GM12878 (cell line): ENCODE measurements around the gene GORASP1. TPM values are rescaled to one million over a fixed set of nuclear protein-coding genes. Genes with fewer than 3 reads are reported as not detected.

Source experiments
- ATF3 ChIP-seq: IDR thresholded peaks from 2 replicates; pipeline ENCODE4 v1.6.1; 2011; ENCODE audit warnings: low read depth, mild to moderate bottlenecking, low read length, moderate library complexity, borderline replicate concordance; ENCODE audit errors: extremely low read depth
- CEBPZ ChIP-seq: fragments of 150-350 bp; IDR thresholded peaks from 2 replicates; pipeline ENCODE4 v1.6.1; 2016; ENCODE audit warnings: low read depth, low read length
- GATAD2B ChIP-seq: fragments of 450-650 bp; conservative IDR thresholded peaks from 2 replicates; pipeline ENCODE4 v1.6.1; 2017; ENCODE audit warnings: low read depth, mild to moderate bottlenecking, moderate library complexity
- NFXL1 ChIP-seq: fragments of 450-650 bp; IDR thresholded peaks from 2 replicates; pipeline ENCODE4 v1.6.1; 2017; ENCODE audit warnings: antibody characterized with exemption, mild to moderate bottlenecking, borderline replicate concordance
- NFYA ChIP-seq: IDR thresholded peaks from 2 replicates; pipeline ENCODE4 v1.6.1; 2011; ENCODE audit warnings: low read depth, mild to moderate bottlenecking, low read length, improper control_type of control experiment, borderline replicate concordance
- NKRF ChIP-seq: fragments of 450-650 bp; conservative IDR thresholded peaks from 2 replicates; pipeline ENCODE4 v1.6.1; 2017; ENCODE audit warnings: mild to moderate bottlenecking, moderate library complexity
- NR2C1 ChIP-seq: fragments of 450-650 bp; IDR thresholded peaks from 2 replicates; pipeline ENCODE4 v1.6.1; 2017; ENCODE audit warnings: antibody characterized with exemption, mild to moderate bottlenecking, moderate library complexity
- NRF1 ChIP-seq: conservative IDR thresholded peaks from 2 replicates; pipeline ENCODE4 v1.6.1; 2011; ENCODE audit warnings: mild to moderate bottlenecking, low read depth, low read length, improper control_type of control experiment
- PBX3 ChIP-seq: IDR thresholded peaks from 2 replicates; pipeline ENCODE4 v1.6.1; 2011; ENCODE audit warnings: mild to moderate bottlenecking, low read depth, low read length, moderate library complexity; ENCODE audit not compliant: insufficient replicate concordance
- PRDM15 ChIP-seq: fragments of 450-650 bp; formaldehyde crosslinking; IDR thresholded peaks from 2 replicates; pipeline ENCODE4 v1.4.0; 2020; ENCODE audit warnings: mild to moderate bottlenecking, moderate library complexity
- RBBP5 ChIP-seq: fragments of 200-600 bp; sonication (generic); conservative IDR thresholded peaks from 2 replicates; pipeline ENCODE4 v1.6.1; 2016
- RELA ChIP-seq: fragments of 450-650 bp; IDR thresholded peaks from 2 replicates; pipeline ENCODE4 v1.8.0; 2014; ENCODE audit warnings: borderline replicate concordance; ENCODE audit not compliant: partially characterized antibody
- RFX5 ChIP-seq: IDR thresholded peaks from 2 replicates; pipeline ENCODE4 v1.6.1; 2011; ENCODE audit warnings: low read depth, low read length, improper control_type of control experiment
- SIX5 ChIP-seq: IDR thresholded peaks from 2 replicates; pipeline ENCODE4 v1.6.1; 2011; ENCODE audit warnings: mild to moderate bottlenecking, low read depth, low read length, moderate library complexity; ENCODE audit not compliant: severe bottlenecking
- USF1 ChIP-seq: IDR thresholded peaks from 2 replicates; pipeline ENCODE4 v1.6.1; 2011; ENCODE audit warnings: borderline replicate concordance, low read depth, mild to moderate bottlenecking, moderate library complexity, mixed read lengths, low read length; ENCODE audit not compliant: insufficient read depth; ENCODE audit errors: extremely low read length
- YY1 ChIP-seq: IDR thresholded peaks from 2 replicates; pipeline ENCODE4 v1.6.1; 2011; ENCODE audit warnings: low read depth, mild to moderate bottlenecking, low read length
- polyA plus RNA-seq, 11 experiments: library from polyadenylated mRNA; depleted of rRNA in 4 of 11; unstranded in 6 of 11; stranded (reverse) in 5 of 11; fragments of >200 nt; fragmentation: Nextera tagmentation in 4 of 11; fragmentation: Illumina TruSeq in 1 of 11; extraction: Ambion mirVana in 4 of 11; extraction: Trizol in 1 of 11; gene quantifications; 1 replicate in 1 of 11; 2 replicates in 10 of 11; pipeline versions ENCODE4 v1.2.1 to v1.2.3, GENCODE V29; 2011 to 2016; ENCODE audit warnings: inconsistent platforms in 2 of 11, missing spikeins in 2 of 11, low read depth in 1 of 11
- total RNA-seq, 4 experiments: library from RNA; depleted of rRNA in 3 of 4; stranded (reverse); fragments of >200 nt in 3 of 4; fragmentation: Illumina TruSeq in 1 of 4; extraction: Trizol in 1 of 4; gene quantifications; 2 replicates each; pipeline versions ENCODE4 v1.2.1 to v1.2.3, GENCODE V29; 2013 to 2021

The GORASP1 gene
- total and polyA plus RNA-seq, 10 of the 15 experiments (the other 5 are each of a cell fraction or from before 2014, with no cell fraction given) = 3.6 to 32.7 (median 23.2) TPM

- no peak for TF ChIP-seq USF1
- TF ChIP-seq NFYA = no peak
- peak; percentile 15 for TF ChIP-seq RELA
- no peak; the same call in none of the 2 replicates for TF ChIP-seq GATAD2B
- no peak for TF ChIP-seq CEBPZ
- no peak for TF ChIP-seq ATF3
- TF ChIP-seq NFXL1 = no peak
- TF ChIP-seq RFX5 = peak; percentile 31; the same call in 1 of the 2 replicates
- no peak for TF ChIP-seq SIX5
- no peak; the same call in 1 of the 2 replicates for TF ChIP-seq PRDM15 (CRISPR knock-in tag)
- TF ChIP-seq RBBP5 = no peak
- no peak for TF ChIP-seq PBX3
- TF ChIP-seq NR2C1 = peak; percentile 48
- peak; percentile 25; the same call in 1 of the 2 replicates for TF ChIP-seq NKRF
- TF ChIP-seq NRF1 = no peak
- peak; percentile 72; the same call in 1 of the 2 replicates for TF ChIP-seq YY1
Measured at GRCh38 chr3:39107388-39108199, at the start of gene GORASP1, which contains the start of gene TTC21A (continued).
